Placental epithelial cell (primary cell): ENCODE results near the gene CNOT3. TPM values are rescaled to one million over a fixed set of nuclear protein-coding genes. Genes with fewer than 3 reads are reported as not detected.

ENCODE experiments used
- total RNA-seq: library from RNA; depleted of rRNA; stranded (reverse); fragments of >200 nt; gene quantifications from 2 replicates; pipeline ENCODE4 v1.2.3, GENCODE V29; 2012

CNOT3 gene
- 13.3 and 15.8 TPM in 2 replicates for total RNA-seq

DNA sequence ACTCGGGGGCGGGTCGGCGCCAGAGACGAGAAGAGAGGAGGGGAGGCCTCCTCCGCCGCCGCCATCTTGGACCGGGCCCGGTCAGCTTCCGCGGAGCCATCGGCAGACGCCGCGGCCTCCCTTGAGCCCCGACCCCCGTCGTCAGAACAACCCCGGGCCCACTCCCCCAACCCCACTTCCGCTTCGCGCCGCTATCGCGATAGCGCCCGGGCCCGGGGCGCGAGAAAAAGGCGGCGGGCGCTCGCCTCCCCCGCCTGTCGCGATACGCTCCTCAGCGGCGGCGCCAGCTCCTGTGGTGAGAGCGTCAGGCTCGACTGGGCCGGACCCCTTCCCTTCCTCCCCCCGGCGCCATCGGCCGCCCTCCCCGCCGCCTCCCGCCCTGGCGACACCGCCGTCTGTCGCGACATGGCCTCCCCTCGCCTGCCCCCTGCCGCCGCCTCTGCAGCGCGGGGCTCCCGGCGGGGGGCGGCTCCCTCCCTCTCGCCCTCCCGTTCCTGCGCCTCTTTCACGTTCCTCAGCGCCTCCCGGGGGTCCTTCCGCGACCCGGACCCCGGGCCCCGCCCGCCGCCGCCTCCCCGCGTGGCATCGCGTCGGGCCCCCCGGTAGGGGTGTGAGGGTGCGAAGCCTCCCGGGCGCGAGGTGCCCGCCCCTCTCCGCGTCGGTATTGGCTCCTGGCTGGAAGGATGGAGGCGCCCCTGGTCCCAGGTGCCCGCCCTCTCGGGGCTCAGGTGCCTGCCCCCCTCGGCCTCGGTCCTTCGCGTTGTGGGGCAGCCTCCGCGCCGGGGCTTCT is at the start of gene CNOT3:
Gene CNOT3, plus strand, starts transcription at position 64 of the 790 bp plus-strand sequence. CDS start 5,217 bp downstream, outside the sequence.

DNA sequence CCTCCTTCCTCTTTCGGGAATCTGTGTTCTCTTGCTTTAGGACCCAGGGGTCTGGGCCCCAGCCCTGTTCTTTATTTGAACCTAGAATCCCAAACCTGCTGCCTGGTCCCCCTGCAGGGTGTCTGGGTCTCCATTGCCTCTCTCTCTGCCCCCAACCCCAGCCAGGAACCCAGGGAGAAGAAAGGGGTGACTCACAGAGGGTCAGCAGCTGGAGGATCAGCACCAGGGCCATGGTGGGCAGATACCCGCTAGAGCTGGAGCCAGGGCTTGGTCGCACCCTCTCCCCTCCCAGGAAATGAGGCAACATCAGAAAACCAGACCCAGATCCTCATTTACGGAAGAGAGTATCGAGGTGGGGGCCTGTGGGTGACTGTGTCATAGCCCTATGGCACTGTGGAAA is 37.0 kb upstream of the CNOT3 start, which contains the start of gene OSCAR:
Gene OSCAR, minus strand, starts transcription at position 243 of the 400 bp plus-strand sequence. Its CDS starts 11 bp downstream, at position 232.

DNA sequence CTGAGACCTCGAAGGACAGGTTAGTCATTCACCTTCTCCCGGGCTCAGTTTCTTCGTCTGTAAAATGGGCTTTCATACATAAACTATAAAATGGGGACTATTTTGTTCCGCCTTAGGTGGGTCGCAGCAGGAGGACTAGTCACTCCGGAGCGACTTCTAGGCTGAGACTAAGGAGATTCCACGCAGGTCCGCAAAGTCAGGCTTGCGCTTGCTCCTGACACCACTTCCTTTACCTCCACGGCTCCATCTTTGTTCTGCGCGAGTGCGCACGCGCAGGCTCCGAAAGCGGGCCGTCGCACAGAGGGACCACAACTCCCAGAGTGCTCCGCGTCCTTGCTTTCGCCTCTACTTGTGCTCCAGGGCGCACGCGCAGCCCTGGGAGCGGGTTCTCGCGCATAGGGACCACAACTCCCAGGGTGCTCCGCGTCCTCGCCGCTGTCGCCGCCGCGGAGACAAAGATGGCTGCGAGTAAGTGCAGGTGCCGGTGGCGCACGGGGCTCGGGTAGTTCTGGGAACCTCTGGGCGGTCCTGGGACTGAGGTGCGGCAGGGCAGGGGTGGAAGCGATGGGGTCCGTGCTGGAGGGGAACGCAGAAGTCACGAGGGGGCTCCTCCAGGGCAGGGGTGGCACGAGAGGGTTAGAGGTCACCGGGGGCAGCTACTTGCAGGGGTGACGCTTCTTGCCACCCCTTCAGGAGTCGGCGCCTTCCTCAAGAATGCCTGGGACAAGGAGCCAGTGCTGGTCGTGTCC is 35.0 kb upstream of the CNOT3 start, which contains the start of gene NDUFA3:
Gene NDUFA3, plus strand, starts transcription at position 435 of the 749 bp plus-strand sequence. Its CDS starts 24 bp downstream, at position 459.

DNA sequence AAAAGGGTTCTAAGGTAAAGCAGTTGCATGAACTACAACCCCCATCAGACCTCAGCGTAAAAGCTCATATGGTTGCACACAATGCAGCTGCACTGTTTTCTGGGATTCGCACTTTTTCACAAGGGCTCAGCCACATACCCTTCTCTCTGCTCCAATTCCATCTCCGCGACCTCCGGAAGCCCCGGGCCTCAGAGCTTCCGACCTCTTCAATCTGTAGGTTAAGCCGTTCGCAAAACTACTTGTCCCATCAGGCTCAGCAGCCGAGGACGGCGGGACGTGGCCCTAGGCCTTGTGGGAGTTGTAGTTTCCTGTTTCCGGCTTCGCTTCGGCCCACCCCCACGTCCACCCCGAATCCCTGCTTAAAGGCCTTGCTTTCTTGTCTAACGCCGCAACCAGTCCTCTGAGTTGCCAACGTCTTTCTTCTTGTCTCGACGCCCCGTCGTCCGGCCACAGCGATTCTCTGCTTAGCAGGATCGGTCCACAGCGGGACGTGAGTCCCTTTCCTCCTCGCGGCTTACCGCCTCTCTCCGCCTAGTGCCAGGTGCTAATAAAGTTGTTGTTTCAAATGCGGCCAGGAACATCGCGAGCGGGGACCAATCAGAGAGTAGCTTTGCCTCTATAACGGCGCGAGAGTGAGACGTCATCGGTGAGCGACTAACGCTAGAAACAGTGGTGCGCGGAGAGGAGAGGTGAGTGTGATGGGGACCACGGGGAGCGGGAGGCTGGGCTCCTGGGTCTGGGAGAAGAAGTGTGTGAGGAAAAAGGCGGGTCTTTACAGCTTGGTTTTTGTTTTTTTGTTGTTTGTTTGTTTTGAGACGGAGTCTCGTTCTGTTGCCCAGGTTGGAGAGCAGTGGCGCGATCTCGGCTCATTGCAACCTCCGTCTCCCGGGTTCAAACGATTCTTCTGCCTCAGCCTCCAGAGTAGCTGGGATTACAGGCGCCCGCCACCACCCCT is 22.2 kb upstream of the CNOT3 start, which contains the start of the genes PRPF31 and TFPT:
Gene PRPF31, plus strand, starts transcription at position 646 of the 955 bp plus-strand sequence. CDS start 2,525 bp downstream, outside the sequence.
Gene TFPT, minus strand, starts transcription at position 549 of the 955 bp plus-strand sequence. Its CDS starts 388 bp downstream, at position 161.

DNA sequence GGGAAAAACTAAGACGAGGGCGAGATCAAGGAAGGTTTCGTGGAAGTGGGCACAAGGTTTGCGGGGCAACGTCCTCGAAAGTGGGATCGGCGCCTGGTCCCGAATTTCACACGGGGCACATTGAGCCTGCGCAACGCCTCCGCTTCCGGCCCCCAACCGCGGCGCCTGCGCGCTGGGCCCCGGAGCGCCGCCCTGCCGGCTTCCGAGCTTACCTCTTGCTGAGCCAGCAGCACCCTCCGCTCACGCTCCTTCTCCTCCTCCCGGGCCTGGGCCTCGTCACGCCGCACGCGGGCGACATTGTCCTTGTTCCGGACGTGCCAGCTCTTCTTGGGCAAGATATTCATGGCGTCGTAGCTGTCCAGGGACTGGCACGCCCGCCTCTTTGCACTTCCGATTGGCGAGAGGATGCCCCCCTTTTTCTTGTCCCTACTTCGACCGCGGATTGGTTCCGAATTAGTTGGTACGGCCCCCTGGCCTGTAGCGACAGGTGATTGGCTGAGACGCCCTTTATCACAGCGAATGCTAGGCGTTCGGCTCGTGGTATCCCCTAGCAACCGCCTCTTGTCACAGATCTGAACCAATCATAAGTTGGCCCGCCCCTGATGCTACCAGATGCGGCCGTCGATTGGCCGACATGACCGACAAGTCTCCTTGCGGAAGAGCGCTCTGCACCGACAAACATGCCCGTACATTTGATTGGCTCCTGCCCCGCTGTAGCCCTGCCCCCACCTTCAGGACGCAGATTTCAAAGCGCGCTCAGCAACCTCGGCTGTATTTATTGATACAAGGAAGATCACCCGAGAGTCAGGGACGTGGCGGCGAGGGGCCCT is 22.0 kb downstream of the CNOT3 start, which contains the start of gene LENG1:
Gene LENG1, minus strand, starts transcription at position 370 of the 830 bp plus-strand sequence. Its CDS starts 26 bp downstream, at position 344.

DNA sequence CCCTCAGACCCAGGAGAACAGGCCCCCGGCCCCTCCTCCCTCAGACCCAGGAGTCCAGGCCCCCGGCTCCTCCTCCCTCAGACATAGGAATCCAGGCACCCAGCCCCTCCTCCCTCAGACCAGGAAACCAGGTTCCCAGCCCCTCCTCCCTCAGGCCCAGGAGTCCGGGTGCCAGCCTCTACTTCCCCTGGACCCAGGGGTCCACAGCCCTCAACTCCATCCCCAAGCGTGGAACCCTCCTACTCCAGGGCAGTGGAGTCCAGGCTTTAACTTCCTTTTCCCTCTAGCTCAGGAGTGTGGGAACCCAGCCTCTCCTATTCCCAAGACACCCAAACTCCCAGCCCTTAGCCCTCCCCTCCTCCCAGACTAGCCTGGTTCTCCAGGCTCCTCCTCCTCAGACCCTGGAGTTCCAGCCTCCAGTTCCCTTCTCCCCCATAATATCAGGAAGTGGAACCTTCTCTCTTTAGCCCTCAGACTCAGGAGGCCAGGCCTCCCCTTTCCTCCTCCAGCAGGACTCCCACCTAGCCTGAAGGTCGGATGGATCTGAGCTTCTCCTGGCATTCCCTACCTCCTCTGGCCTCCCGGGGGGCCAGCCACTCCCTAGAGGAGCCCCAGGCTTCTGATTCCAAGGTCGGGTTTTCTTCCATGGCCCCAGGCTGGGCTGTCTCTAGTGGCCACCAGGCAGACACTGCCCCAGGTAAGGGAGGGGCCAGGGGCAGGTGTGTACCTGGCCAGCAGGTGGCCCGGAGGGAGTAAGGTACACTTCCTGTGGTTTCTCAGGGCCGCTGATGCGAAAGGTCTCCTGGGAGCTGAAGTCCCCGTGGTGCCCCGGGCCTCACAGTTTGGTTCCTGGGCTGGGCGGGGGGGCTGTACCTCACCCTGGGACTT is 35.2 kb downstream of the CNOT3 start, which contains the start of gene TMC4:
Gene TMC4, minus strand, starts transcription at position 690 of the 888 bp plus-strand sequence. Its CDS starts 43 bp downstream, at position 647.

DNA sequence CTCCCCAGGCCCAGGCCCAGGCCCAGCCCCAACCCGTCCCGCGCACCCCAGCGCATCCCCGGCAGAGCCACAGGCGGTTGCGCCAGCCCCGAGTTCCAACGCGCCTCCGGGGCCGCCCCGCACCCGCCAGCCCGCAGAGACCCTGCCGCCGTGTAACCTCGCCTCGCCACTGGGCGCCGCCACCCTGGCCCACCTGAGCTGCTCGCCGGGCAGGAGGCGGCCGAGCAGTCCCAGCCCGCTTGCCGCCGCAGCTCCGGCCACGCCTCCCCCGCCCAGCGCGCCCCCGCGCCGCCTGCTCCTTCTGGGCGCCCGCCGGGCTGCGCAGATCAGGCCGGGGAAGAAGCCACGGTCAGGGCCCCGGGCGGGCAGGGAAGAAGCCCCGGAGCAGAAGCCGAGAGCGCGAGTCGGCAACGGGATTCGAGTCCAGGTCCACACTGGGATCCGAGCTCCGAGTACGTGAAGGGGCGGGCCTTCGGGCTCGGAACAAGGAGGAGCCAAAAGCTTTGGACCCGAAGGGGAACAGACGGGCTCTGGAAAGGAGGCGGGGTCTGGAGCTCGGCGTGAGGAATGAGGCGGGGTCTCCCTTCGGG is 51.7 kb downstream of the CNOT3 start, which contains the start of gene MBOAT7:
Gene MBOAT7, minus strand, starts transcription at position 436 of the 590 bp plus-strand sequence. CDS start 1,072 bp downstream, outside the sequence.

DNA sequence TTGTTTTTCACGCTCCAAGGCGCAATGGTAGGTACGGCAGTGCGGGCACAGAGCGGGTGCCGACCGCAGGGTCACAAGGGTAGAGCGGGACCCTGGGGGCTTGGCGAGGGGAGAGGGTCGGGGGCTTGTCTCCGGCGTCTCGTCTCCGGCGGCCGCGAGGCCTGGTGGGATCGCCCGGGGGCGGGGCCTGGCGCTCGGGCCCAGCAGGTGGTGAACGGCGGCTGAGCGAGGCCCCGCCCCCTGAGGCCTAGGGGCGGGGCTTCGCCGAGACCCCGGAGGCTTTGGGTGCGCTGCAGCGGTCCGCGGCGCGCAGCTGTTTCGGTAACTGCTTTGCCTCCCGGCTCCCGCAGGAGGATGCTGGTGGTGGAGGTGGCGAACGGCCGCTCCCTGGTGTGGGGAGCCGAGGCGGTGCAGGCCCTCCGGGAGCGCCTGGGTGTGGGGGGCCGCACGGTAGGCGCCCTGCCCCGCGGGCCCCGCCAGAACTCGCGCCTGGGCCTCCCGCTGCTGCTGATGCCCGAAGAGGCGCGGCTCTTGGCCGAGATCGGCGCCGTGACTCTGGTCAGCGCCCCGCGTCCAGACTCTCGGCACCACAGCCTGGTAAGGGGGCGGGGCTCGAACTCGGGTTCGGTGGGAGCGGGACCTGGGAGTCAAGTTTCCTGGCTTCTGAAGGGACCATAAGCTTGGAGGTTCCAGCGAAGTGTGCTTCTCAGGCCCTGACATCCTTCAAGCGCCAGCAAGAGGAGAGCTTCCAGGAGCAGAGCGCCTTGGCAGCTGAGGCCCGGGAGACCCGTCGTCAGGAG is 53.6 kb downstream of the CNOT3 start, which contains the start of gene TSEN34:
Gene TSEN34, plus strand, starts transcription at position 298 of the 800 bp plus-strand sequence. Its CDS starts 57 bp downstream, at position 355.

Other genes starting within 250 kb of the CNOT3 start
- gene CACNG7, start 228.5 kb upstream of the CNOT3 start, total RNA-seq: not detected in 2 replicates
- not detected in 2 replicates for gene CACNG8, start 174.8 kb upstream of the CNOT3 start, total RNA-seq
- not detected in 2 replicates for gene CACNG6, start 146.1 kb upstream of the CNOT3 start, total RNA-seq
- gene VSTM1, start 73.9 kb upstream of the CNOT3 start, total RNA-seq: not detected in 2 replicates
- not detected in 2 replicates for gene TARM1, start 56.4 kb upstream of the CNOT3 start, total RNA-seq
- 0.33 and 0.39 TPM in 2 replicates for gene OSCAR, start 37.0 kb upstream of the CNOT3 start, total RNA-seq
- 13.0 and 14.6 TPM in 2 replicates for gene NDUFA3, start 34.9 kb upstream of the CNOT3 start, total RNA-seq
- 9.5 and 10.6 TPM in 2 replicates for gene TFPT, start 22.1 kb upstream of the CNOT3 start, total RNA-seq
- 45.9 and 57.4 TPM in 2 replicates for gene PRPF31, start 22.0 kb upstream of the CNOT3 start, total RNA-seq
- 3.1 and 6.3 TPM in 2 replicates for gene LENG1, start 22.0 kb downstream of the CNOT3 start, total RNA-seq
- gene TMC4, start 35.4 kb downstream of the CNOT3 start, total RNA-seq: 0.11 and 5.5 TPM in 2 replicates
- gene MBOAT7, start 51.8 kb downstream of the CNOT3 start, total RNA-seq: 72.2 and 76.8 TPM in 2 replicates
- 89.5 and 106 TPM in 2 replicates for gene TSEN34, start 53.5 kb downstream of the CNOT3 start, total RNA-seq
- gene RPS9, start 63.1 kb downstream of the CNOT3 start, total RNA-seq: 1,297 and 1,995 TPM in 2 replicates
- not detected in 2 replicates for gene LILRB3, start 85.2 kb downstream of the CNOT3 start, total RNA-seq
- gene LILRA6, start 105.0 kb downstream of the CNOT3 start, total RNA-seq: not detected in 2 replicates
- gene LILRB5, start 119.5 kb downstream of the CNOT3 start, total RNA-seq: not detected in 2 replicates
- not detected in 2 replicates for gene LILRB2, start 143.3 kb downstream of the CNOT3 start, total RNA-seq
- not detected in 2 replicates for gene LILRA5, start 175.4 kb downstream of the CNOT3 start, total RNA-seq
- not detected in 2 replicates for gene LILRA4, start 201.4 kb downstream of the CNOT3 start, total RNA-seq
- gene LAIR1, start 227.2 kb downstream of the CNOT3 start, total RNA-seq: not detected in 2 replicates